Retinal pigment epithelial cell (primary cell): Measurements from ENCODE around the gene SLC2A4RG.

Source experiments
- DNase-seq: peaks from one replicate; pipeline ENCODE4 v3.0.0-alpha.2; 2010; ENCODE audit warnings: low read depth
- H3K4me3 ChIP-seq: 2 replicates; pipeline ENCODE4 v1.5.1; 2011; ENCODE audit warnings: mild to moderate bottlenecking, low read length, control low read depth, moderate library complexity
- TF ChIP-seq, protein P1 (sequence below): conservative IDR thresholded peaks from 2 replicates; pipeline ENCODE4 v1.5.1; 2011; ENCODE audit warnings: low read depth, low read length, control low read depth, inconsistent platforms

SLC2A4RG gene

DNA sequence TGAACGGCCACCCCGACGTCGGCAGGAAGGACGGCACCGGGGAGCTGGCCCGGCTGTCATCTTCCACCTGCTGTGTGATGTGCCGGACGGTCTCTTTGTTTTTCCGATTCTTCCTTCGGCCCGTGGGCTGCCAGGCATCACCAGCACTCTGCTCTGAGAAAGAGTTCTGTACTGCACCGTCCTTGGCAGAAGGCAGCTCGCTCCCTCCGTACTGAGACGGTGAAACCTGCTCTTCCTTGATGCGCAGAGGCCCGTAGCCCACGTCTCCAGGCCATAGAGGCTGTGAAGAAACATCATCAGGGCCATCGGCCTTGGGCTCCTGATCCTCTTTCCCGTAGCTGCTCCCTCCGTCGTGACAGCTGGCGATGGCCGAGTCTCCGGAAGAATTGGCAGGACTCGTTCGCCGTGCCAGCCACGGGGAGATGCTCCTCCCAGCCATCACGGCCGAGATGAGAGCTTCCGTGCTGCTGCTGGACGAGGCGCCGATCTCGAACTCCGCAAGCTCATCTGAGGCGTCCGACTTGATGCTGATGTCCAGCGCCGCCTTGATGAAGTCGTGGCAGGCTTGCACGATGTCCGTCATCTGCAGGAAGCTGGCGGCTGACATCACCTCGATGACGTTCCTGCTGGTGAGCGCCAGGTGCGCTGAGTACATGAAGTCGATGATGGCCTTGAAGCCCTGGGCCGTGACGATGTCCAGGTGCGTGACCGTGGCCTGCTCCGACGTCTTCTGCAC is 50.4 kb downstream of the SLC2A4RG start:
- TF ChIP-seq, protein P1, sequence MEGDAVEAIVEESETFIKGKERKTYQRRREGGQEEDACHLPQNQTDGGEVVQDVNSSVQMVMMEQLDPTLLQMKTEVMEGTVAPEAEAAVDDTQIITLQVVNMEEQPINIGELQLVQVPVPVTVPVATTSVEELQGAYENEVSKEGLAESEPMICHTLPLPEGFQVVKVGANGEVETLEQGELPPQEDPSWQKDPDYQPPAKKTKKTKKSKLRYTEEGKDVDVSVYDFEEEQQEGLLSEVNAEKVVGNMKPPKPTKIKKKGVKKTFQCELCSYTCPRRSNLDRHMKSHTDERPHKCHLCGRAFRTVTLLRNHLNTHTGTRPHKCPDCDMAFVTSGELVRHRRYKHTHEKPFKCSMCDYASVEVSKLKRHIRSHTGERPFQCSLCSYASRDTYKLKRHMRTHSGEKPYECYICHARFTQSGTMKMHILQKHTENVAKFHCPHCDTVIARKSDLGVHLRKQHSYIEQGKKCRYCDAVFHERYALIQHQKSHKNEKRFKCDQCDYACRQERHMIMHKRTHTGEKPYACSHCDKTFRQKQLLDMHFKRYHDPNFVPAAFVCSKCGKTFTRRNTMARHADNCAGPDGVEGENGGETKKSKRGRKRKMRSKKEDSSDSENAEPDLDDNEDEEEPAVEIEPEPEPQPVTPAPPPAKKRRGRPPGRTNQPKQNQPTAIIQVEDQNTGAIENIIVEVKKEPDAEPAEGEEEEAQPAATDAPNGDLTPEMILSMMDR, result no peak
- H3K4me3 ChIP-seq, result no peak overlapping the region
- DNase-seq, result no peak

GRCh38 chr20:63790572-63791168 is 51.1 kb downstream of the SLC2A4RG start:
- TF ChIP-seq, protein P1, result no peak
- H3K4me3 ChIP-seq, result no peak overlapping the region
- no peak for DNase-seq

GRCh38 chr20:63791497-63792156 is 52.1 kb downstream of the SLC2A4RG start:
- TF ChIP-seq, protein P1, result no peak
- no peak for DNase-seq
- no peak overlapping the region for H3K4me3 ChIP-seq

- no peak overlapping the region for H3K4me3 ChIP-seq
- TF ChIP-seq, protein P1, result no peak
- DNase-seq, result no peak
These were observed 53.3 kb downstream of the SLC2A4RG start for GRCh38 chr20:63792866-63793265.
